ENCODE measurements around the gene SGK1. TPM values are rescaled to one million over a fixed set of nuclear protein-coding genes. Genes with fewer than 3 reads are reported as not detected.

The SGK1 gene
- total and polyA plus RNA-seq, 2 donors from 2014 or later = 142 to 324 TPM

DNA sequence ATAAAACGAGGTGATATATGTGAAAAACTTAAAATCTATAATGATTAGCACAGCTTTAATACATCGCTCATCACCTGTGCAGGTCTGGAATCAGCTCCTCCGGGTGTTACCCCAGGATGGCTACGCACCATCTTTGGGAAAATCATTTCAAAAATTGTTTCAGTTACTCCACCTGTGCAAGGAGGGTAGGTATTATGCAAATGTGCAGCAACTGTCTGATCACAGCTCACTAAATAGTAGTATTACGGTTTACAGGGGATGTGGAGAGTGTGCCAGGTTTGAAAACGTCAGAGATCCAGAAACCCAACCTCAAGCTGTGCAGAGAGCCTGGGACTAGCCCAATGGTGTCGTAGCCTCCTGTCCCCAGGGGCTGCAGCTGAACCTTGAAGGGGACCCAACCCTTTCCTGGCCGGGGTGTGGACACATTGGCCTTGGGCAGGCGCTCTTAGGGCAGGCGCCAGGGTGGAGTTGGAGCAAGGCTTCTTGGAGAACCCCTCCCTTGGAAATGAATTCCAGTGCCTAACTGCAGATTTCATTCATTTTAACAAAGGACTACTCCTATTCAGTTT lies 24.2 kb upstream of the SGK1 start:
- Histone ChIP-seq H3K4me3 (ENCODE audit: low read length in 3 of 3) (no peak overlapping the region), H3K9ac (ENCODE audit: low read length in 3 of 3) (no peak overlapping the region)
- FAIRE-seq = no peak

DNA sequence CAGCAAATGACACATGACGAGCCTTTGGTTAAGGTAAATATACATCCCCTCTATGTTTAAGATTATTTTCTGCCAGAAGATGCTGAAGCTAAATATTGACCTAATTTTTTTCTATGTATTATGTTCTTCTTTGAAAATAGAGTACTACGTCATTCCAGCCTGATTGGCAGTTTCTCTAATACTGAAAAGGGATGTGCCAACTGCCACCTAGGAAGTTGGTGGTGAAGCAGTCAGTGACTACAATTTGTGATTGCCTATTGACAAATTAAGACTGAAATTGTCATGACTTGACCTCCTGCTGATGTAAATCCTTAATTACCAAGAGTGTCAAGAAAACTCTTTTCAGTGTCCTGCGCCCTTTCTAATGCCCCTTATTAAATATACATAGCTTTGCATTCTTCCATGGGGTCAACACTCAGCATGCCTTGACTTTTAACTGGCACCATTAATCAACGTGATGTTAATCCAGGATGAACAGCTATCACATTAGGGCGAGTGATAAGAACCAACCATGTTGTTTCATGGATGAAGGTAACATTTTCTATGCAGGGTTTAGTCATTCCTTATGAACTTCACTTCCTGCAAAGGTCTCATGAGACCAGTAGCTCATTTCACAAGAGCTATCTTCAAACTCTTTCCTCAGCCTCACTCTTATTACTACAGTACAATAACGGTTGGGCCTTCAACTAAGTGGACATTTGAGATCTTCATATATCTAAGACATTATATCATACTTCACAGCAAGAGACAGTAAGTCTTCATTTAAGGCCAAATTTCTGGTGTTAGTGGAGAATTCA lies 22.5 kb upstream of the SGK1 start:
- no peaks in the 10 kb centered on the region for H3K9me3 ChIP-seq (ENCODE audit: control insufficient read depth in 2 of 3, insufficient read depth in 1 of 3, low read length in 3 of 3)
- intact Hi-C loops (cut with DNase I) = no loop called here
- H3K27me3 ChIP-seq (ENCODE audit: control insufficient read depth, insufficient read depth, low read length) = no peaks in the 10 kb centered on the region
- no peaks in the 10 kb centered on the region for H3K4me1 ChIP-seq (ENCODE audit: control insufficient read depth in 2 of 3, insufficient read depth in 2 of 3, low read depth in 1 of 3, low read length in 3 of 3)
- TF ChIP-seq, protein P1, sequence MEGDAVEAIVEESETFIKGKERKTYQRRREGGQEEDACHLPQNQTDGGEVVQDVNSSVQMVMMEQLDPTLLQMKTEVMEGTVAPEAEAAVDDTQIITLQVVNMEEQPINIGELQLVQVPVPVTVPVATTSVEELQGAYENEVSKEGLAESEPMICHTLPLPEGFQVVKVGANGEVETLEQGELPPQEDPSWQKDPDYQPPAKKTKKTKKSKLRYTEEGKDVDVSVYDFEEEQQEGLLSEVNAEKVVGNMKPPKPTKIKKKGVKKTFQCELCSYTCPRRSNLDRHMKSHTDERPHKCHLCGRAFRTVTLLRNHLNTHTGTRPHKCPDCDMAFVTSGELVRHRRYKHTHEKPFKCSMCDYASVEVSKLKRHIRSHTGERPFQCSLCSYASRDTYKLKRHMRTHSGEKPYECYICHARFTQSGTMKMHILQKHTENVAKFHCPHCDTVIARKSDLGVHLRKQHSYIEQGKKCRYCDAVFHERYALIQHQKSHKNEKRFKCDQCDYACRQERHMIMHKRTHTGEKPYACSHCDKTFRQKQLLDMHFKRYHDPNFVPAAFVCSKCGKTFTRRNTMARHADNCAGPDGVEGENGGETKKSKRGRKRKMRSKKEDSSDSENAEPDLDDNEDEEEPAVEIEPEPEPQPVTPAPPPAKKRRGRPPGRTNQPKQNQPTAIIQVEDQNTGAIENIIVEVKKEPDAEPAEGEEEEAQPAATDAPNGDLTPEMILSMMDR (IDR thresholded peaks at IDR 0.05; ENCODE audit: borderline replicate concordance, extremely low read depth, insufficient read depth) = no peak
- no peaks in the 10 kb centered on the region for H3K36me3 ChIP-seq (ENCODE audit: control insufficient read depth in 2 of 3, insufficient read depth in 3 of 3, low read length in 3 of 3)
- H3K4me3 ChIP-seq (ENCODE audit: low read length in 3 of 3) = no peak overlapping the region
- H3K27ac ChIP-seq (ENCODE audit: low read depth in 2 of 2, low read length in 2 of 2) = no peak overlapping the region
- DNase-seq (no peak), FAIRE-seq (no peak)
- H3K9ac ChIP-seq (ENCODE audit: low read length in 3 of 3) = no peak overlapping the region

More for the DNA sequence above, 24.2 kb upstream of the SGK1 start:
- Histone ChIP-seq H3K27ac (ENCODE audit: low read depth in 2 of 2, low read length in 2 of 2) (no peak overlapping the region), H3K9me3 (ENCODE audit: control insufficient read depth in 2 of 3, insufficient read depth in 1 of 3, low read length in 3 of 3) (no peaks in the 10 kb centered on the region), H3K36me3 (ENCODE audit: control insufficient read depth in 2 of 3, insufficient read depth in 3 of 3, low read length in 3 of 3) (no peaks in the 10 kb centered on the region), H3K4me1 (ENCODE audit: control insufficient read depth in 2 of 3, insufficient read depth in 2 of 3, low read depth in 1 of 3, low read length in 3 of 3) (no peaks in the 10 kb centered on the region), H3K27me3 (ENCODE audit: control insufficient read depth, insufficient read depth, low read length) (no peaks in the 10 kb centered on the region)
- DNase-seq = no peak
- intact Hi-C loops (cut with DNase I) = no loop called here
- TF ChIP-seq, protein P1 (IDR thresholded peaks at IDR 0.05; ENCODE audit: borderline replicate concordance, extremely low read depth, insufficient read depth) = no peak

DNA sequence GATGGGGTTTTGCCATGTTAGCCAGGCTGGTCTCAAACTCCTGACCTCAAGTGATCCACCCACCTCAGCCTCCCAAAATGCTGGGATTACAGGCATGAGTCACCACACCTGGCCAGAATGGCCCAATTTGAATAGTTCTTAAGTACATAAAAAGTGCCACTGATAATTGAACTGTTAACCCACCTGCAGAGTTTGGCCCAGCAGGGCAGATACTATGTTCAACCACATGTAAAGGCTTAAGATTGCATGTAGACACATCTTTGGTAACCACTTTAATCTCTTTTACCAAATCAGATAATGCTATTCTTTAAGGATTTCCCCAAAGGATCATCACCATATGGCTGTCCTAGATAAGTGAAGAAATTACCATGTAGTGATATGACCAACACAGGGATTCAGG lies 21.3 kb upstream of the SGK1 start:
- Histone ChIP-seq H3K9me3 (ENCODE audit: control insufficient read depth in 2 of 3, insufficient read depth in 1 of 3, low read length in 3 of 3) (no peaks in the 10 kb centered on the region), H3K27me3 (ENCODE audit: control insufficient read depth, insufficient read depth, low read length) (no peaks in the 10 kb centered on the region), H3K4me1 (ENCODE audit: control insufficient read depth in 2 of 3, insufficient read depth in 2 of 3, low read depth in 1 of 3, low read length in 3 of 3) (no peaks in the 10 kb centered on the region), H3K4me3 (ENCODE audit: low read length in 3 of 3) (no peak overlapping the region), H3K9ac (ENCODE audit: low read length in 3 of 3) (no peak overlapping the region), H3K27ac (ENCODE audit: low read depth in 2 of 2, low read length in 2 of 2) (no peak overlapping the region), H3K36me3 (ENCODE audit: control insufficient read depth in 2 of 3, insufficient read depth in 3 of 3, low read length in 3 of 3) (no peaks in the 10 kb centered on the region)
- FAIRE-seq (no peak), DNase-seq (no peak)
- TF ChIP-seq, protein P1 (IDR thresholded peaks at IDR 0.05; ENCODE audit: borderline replicate concordance, extremely low read depth, insufficient read depth) = no peak
- intact Hi-C loops (cut with DNase I) = no loop called here

Data from kidney (tissue), 14 donors.